ENCODE measurements around the gene DBNDD2.

DNA sequence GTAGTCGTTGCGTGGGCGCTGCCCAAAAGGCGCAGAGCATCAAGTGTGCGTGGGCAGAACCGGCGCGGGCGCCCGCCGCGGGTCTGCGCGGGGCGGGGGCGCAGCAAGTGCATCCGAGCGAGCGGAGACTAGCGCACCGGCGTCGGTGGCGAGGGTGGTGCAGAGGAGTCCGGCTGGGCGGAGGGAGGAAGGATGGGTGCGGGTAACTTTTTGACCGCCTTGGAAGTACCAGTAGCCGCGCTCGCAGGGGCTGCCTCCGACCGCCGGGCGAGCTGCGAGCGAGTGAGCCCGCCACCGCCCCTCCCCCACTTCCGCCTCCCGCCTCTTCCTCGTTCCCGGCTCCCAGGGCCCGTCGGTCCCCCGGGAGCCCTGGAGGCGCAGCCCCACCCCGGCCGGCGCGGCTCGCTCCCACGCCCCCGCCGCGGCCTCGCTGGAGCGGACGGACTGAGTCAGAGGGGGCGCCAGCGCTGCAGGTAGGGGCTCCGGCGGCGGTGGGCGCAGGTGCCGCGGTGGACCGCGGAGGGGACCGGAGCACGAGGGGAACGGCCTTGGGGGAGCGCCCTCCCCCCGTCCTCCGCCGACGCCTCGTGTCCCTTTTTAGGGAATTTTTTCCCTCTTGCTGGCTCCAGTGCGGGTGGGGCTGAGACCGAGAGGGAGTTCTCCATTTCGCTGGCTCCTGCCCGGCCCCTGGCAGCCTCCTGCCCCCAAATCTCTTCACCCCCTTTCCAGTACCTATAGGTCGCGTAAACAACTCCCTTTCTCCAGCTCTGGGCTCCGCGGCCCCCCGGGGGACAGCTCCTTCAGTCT, 1.6 kb upstream of the DBNDD2 start:
- TF ChIP-seq, protein P1, sequence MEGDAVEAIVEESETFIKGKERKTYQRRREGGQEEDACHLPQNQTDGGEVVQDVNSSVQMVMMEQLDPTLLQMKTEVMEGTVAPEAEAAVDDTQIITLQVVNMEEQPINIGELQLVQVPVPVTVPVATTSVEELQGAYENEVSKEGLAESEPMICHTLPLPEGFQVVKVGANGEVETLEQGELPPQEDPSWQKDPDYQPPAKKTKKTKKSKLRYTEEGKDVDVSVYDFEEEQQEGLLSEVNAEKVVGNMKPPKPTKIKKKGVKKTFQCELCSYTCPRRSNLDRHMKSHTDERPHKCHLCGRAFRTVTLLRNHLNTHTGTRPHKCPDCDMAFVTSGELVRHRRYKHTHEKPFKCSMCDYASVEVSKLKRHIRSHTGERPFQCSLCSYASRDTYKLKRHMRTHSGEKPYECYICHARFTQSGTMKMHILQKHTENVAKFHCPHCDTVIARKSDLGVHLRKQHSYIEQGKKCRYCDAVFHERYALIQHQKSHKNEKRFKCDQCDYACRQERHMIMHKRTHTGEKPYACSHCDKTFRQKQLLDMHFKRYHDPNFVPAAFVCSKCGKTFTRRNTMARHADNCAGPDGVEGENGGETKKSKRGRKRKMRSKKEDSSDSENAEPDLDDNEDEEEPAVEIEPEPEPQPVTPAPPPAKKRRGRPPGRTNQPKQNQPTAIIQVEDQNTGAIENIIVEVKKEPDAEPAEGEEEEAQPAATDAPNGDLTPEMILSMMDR (IDR thresholded peaks at IDR 0.05): no peak
- TF ChIP-seq, protein P2, sequence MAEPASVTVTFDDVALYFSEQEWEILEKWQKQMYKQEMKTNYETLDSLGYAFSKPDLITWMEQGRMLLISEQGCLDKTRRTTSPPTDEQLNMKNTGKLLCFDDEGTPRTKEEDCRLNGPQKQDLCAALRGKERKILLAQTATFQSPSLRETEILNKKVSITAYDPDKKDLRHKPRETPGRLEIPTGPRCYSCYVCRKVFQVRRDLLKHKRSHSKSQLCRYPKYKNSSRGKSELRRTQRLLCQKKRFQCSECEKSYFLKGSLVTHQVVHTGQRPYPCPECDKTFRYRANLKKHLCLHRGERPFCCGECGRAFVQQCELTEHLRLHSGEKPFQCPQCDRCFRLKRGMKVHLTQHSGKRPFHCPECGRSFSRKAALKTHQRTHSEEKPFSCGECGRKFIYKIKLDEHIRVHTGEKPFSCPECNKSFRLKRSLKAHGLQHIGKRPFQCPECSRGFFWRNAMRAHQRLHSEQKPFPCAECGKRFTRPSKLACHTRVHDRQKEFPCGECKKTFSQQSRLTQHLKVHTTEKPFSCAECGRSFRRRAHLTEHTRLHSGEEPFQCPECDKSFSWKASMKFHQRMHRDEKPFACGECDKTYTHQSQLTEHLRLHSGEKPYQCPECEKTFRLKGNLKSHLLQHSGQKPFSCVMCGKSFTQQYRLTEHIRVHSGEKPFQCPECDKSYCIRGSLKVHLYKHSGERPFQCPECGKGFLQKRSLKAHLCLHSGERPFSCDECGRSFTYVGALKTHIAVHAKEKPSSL (CRISPR knock-in tag; conservative IDR thresholded peaks at IDR 0.05): no peak
- TF ChIP-seq ZNF138 (CRISPR knock-in tag; conservative IDR thresholded peaks at IDR 0.05) (no peak), TEAD1 (CRISPR knock-in tag; IDR thresholded peaks at IDR 0.05) (no peak), TP53 (CRISPR knock-in tag; IDR thresholded peaks at IDR 0.05) (peak; percentile 59; the same call in 1 of the 2 replicates), ETV6 (CRISPR knock-in tag; IDR thresholded peaks at IDR 0.05) (no peak), OVOL2 (CRISPR knock-in tag; IDR thresholded peaks at IDR 0.05; ENCODE audit: borderline replicate concordance) (no peak), ZNF423 (CRISPR knock-in tag; IDR thresholded peaks at IDR 0.05) (no peak)
- TF ChIP-seq, protein P3, sequence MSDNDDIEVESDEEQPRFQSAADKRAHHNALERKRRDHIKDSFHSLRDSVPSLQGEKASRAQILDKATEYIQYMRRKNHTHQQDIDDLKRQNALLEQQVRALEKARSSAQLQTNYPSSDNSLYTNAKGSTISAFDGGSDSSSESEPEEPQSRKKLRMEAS (CRISPR knock-in tag; IDR thresholded peaks at IDR 0.05): 0 out of 2 replicates have a peak, but pooled peaks have one; percentile 1
- TF ChIP-seq, protein P4, sequence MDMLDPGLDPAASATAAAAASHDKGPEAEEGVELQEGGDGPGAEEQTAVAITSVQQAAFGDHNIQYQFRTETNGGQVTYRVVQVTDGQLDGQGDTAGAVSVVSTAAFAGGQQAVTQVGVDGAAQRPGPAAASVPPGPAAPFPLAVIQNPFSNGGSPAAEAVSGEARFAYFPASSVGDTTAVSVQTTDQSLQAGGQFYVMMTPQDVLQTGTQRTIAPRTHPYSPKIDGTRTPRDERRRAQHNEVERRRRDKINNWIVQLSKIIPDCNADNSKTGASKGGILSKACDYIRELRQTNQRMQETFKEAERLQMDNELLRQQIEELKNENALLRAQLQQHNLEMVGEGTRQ (CRISPR knock-in tag; IDR thresholded peaks at IDR 0.05): no peak; the same call in 1 of the 2 replicates
- TF ChIP-seq, protein P5, sequence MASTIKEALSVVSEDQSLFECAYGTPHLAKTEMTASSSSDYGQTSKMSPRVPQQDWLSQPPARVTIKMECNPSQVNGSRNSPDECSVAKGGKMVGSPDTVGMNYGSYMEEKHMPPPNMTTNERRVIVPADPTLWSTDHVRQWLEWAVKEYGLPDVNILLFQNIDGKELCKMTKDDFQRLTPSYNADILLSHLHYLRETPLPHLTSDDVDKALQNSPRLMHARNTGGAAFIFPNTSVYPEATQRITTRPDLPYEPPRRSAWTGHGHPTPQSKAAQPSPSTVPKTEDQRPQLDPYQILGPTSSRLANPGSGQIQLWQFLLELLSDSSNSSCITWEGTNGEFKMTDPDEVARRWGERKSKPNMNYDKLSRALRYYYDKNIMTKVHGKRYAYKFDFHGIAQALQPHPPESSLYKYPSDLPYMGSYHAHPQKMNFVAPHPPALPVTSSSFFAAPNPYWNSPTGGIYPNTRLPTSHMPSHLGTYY (CRISPR knock-in tag; IDR thresholded peaks at IDR 0.05): no peak
- TF ChIP-seq, protein P6, sequence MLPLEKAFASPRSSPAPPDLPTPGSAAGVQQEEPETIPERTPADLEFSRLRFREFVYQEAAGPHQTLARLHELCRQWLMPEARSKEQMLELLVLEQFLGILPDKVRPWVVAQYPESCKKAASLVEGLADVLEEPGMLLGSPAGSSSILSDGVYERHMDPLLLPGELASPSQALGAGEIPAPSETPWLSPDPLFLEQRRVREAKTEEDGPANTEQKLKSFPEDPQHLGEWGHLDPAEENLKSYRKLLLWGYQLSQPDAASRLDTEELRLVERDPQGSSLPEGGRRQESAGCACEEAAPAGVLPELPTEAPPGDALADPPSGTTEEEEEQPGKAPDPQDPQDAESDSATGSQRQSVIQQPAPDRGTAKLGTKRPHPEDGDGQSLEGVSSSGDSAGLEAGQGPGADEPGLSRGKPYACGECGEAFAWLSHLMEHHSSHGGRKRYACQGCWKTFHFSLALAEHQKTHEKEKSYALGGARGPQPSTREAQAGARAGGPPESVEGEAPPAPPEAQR (CRISPR knock-in tag; IDR thresholded peaks at IDR 0.05): no peak
- TF ChIP-seq, protein P7, sequence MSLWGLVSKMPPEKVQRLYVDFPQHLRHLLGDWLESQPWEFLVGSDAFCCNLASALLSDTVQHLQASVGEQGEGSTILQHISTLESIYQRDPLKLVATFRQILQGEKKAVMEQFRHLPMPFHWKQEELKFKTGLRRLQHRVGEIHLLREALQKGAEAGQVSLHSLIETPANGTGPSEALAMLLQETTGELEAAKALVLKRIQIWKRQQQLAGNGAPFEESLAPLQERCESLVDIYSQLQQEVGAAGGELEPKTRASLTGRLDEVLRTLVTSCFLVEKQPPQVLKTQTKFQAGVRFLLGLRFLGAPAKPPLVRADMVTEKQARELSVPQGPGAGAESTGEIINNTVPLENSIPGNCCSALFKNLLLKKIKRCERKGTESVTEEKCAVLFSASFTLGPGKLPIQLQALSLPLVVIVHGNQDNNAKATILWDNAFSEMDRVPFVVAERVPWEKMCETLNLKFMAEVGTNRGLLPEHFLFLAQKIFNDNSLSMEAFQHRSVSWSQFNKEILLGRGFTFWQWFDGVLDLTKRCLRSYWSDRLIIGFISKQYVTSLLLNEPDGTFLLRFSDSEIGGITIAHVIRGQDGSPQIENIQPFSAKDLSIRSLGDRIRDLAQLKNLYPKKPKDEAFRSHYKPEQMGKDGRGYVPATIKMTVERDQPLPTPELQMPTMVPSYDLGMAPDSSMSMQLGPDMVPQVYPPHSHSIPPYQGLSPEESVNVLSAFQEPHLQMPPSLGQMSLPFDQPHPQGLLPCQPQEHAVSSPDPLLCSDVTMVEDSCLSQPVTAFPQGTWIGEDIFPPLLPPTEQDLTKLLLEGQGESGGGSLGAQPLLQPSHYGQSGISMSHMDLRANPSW (CRISPR knock-in tag; conservative IDR thresholded peaks at IDR 0.05; ENCODE audit: low read depth): no peak
